Bronchial epithelial cell (primary cell): ENCODE measurements around the gene LSMEM2. TPM values are rescaled to one million over a fixed set of nuclear protein-coding genes. Genes with fewer than 3 reads are reported as not detected.
A peak's percentile ranks its signal among the peaks of the same experiment; 100 is the strongest.

ENCODE experiments used
- DNase-seq: peaks from one replicate; pipeline ENCODE4 v3.0.0-alpha.2; 2010; ENCODE audit warnings: low read depth
- FAIRE-seq: peaks from 2 replicates; lab custom pipeline; 2011; peaks lifted over from hg19 to GRCh38; lab: Jason Lieb, UNC
- H3K27me3 ChIP-seq: 2 replicates; pipeline ENCODE4 v1.5.1; 2011; ENCODE audit warnings: low read length; ENCODE audit not compliant: control insufficient read depth, insufficient read depth
- H3K36me3 ChIP-seq: 2 replicates; pipeline ENCODE4 v1.5.1; 2011; ENCODE audit warnings: low read length; ENCODE audit not compliant: control insufficient read depth, insufficient read depth
- H3K4me3 ChIP-seq: 2 replicates; pipeline ENCODE4 v1.5.1; 2011; ENCODE audit warnings: mild to moderate bottlenecking, low read depth, low read length, control low read depth
- total RNA-seq: library from RNA; depleted of rRNA; stranded (reverse); fragments of >200 nt; gene quantifications from 2 replicates; pipeline ENCODE4 v1.2.1, GENCODE V29; 2014
- TF ChIP-seq, protein P1 (sequence below): IDR thresholded peaks from 2 replicates; pipeline ENCODE4 v1.5.1; 2011; ENCODE audit warnings: mild to moderate bottlenecking, moderate library complexity, low read length, control low read depth, inconsistent platforms; ENCODE audit not compliant: insufficient read depth, severe bottlenecking

The LSMEM2 gene
- total RNA-seq, 1 donor from 2014 or later, result not detected

- H3K27me3 ChIP-seq, result no peaks in the 10 kb centered on the region
- FAIRE-seq (no peak), DNase-seq (no peak)
- TF ChIP-seq, protein P1, sequence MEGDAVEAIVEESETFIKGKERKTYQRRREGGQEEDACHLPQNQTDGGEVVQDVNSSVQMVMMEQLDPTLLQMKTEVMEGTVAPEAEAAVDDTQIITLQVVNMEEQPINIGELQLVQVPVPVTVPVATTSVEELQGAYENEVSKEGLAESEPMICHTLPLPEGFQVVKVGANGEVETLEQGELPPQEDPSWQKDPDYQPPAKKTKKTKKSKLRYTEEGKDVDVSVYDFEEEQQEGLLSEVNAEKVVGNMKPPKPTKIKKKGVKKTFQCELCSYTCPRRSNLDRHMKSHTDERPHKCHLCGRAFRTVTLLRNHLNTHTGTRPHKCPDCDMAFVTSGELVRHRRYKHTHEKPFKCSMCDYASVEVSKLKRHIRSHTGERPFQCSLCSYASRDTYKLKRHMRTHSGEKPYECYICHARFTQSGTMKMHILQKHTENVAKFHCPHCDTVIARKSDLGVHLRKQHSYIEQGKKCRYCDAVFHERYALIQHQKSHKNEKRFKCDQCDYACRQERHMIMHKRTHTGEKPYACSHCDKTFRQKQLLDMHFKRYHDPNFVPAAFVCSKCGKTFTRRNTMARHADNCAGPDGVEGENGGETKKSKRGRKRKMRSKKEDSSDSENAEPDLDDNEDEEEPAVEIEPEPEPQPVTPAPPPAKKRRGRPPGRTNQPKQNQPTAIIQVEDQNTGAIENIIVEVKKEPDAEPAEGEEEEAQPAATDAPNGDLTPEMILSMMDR, result no peak
- H3K36me3 ChIP-seq, result peaks cover 27% of the 10 kb centered on the region
- peak within 1 kb of the TSS; percentile 61 for H3K4me3 ChIP-seq
Observed at GRCh38 chr3:50322386-50323091, 43.7 kb downstream of the LSMEM2 start, which contains the start of gene HYAL2. Gene HYAL2 (minus strand): TSS chr3:50322745. CDS start chr3:50320489, 2,256 bp downstream.

DNA sequence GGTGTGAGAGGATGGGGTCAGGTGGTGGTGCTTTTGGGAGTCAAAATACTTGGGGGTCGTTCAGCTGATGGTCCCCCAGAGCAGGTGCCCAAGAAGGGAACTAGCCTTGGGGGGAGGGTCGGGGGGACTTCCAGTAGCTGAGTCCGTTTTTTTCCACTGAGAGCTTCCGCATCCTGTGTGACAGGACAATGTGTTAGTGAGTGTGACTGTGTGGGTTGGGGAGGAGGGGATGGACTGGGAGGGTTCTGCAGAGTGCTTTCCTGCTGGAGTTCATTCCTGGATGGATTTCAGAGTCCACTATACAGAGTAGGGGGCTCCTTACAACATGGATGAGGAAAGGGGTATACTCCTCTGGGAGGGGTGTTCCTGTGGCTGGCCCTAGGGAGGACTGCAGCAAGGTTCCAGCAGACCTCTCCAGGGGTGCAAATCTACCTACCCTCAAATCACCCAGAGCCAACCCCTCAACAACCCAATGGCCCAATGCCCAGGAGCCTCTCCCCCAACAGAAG lies 44.3 kb downstream of the LSMEM2 start:
- H3K36me3 ChIP-seq, result peaks cover 22% of the 10 kb centered on the region
- no peak overlapping the region for H3K4me3 ChIP-seq
- FAIRE-seq, result no peak
- TF ChIP-seq, protein P1, result no peak
- H3K27me3 ChIP-seq, result no peaks in the 10 kb centered on the region
- no peak for DNase-seq

- DNase-seq, result no peak
- Histone ChIP-seq H3K27me3 (no peaks in the 10 kb centered on the region), H3K4me3 (no peak overlapping the region), H3K36me3 (peaks cover 18% of the 10 kb centered on the region)
- FAIRE-seq, result no peak
- TF ChIP-seq, protein P1, result no peak
Observed at GRCh38 chr3:50323614-50324199, 44.8 kb downstream of the LSMEM2 start.

GRCh38 chr3:50324351-50325112 lies 45.6 kb downstream of the LSMEM2 start:
- FAIRE-seq (no peak), DNase-seq (peak; percentile 49)
- Histone ChIP-seq H3K4me3 (no peak overlapping the region), H3K27me3 (no peaks in the 10 kb centered on the region), H3K36me3 (peaks cover 12% of the 10 kb centered on the region)
- TF ChIP-seq, protein P1, result peak; percentile 87

DNA sequence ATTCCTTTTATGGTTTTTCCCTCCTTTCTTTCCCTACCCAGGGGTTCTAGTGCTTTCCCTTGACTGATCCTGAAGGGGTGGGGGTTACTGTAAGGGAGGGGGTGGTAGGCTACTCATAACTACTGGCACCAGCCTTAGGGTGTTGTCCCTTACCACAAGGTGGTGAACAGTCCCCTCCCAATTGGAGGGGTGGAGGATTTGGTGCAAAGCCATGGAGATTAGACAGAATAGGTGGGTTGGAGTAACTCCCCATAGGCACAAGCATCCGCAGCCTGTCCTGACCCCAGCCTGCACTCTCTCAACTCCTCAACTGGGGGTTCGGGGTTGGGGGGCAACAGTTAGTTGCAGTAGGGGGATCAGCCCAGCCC lies 46.2 kb downstream of the LSMEM2 start:
- DNase-seq (no peak), FAIRE-seq (no peak)
- TF ChIP-seq, protein P1, result no peak
- H3K36me3 ChIP-seq, result peaks cover 10% of the 10 kb centered on the region
- no peaks in the 10 kb centered on the region for H3K27me3 ChIP-seq
- H3K4me3 ChIP-seq, result no peak overlapping the region
